ENCODE results near the gene C19orf38. TPM values are rescaled to one million over a fixed set of nuclear protein-coding genes. Genes with fewer than 3 reads are reported as not detected.

The C19orf38 gene
- total RNA-seq, 1 experiment from 2014 or later, result not detected

DNA sequence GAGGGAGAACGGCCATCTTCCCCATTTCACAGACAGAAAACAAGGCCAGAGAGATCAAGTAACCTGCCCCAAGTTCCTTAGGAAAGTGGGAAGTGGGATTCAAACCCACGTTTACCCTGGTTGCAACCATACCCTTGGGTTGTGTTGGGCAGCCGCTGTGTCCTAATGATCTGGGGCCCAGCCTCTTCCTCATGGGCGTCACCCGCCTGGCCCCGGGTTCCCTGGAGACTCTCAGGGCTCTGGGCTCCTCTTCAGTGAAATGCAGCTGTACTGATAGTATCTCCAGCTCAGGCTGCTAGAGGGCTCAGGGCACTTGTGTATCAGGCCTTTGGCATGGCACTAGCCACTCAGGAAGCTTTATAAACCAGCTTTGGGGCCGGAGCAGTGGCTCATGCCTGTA, 22.0 kb upstream of the C19orf38 start:
- H3K9me3 Mint-ChIP-seq, result no peaks in the 10 kb centered on the region
- no peaks in the 10 kb centered on the region for H3K27me3 Mint-ChIP-seq (ENCODE audit: low read depth)
- ChIA-PET CTCF (interaction anchor here (1.3 to 1.8 kb wide), 2 partner anchors 32 to 109 kb away, joined by 5 to 6 read pairs; partner anchors contain the start of gene DNM2), POLR2A (no interaction called here)
- H3K4me1 Mint-ChIP-seq, result no peaks in the 10 kb centered on the region
- H3K36me3 Mint-ChIP-seq, result peaks cover 35% of the 10 kb centered on the region
- H3K4me3 Mint-ChIP-seq, result no peak overlapping the region
- TF ChIP-seq TP53 (CRISPR knock-in tag; IDR thresholded peaks at IDR 0.05), result no peak
- TF ChIP-seq, protein P1, sequence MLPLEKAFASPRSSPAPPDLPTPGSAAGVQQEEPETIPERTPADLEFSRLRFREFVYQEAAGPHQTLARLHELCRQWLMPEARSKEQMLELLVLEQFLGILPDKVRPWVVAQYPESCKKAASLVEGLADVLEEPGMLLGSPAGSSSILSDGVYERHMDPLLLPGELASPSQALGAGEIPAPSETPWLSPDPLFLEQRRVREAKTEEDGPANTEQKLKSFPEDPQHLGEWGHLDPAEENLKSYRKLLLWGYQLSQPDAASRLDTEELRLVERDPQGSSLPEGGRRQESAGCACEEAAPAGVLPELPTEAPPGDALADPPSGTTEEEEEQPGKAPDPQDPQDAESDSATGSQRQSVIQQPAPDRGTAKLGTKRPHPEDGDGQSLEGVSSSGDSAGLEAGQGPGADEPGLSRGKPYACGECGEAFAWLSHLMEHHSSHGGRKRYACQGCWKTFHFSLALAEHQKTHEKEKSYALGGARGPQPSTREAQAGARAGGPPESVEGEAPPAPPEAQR (CRISPR knock-in tag; IDR thresholded peaks at IDR 0.05), result no peak
- ATAC-seq (no peak), DNase-seq (ENCODE audit: low spot score) (no peak)
- no peak overlapping the region for H3K27ac Mint-ChIP-seq

DNA sequence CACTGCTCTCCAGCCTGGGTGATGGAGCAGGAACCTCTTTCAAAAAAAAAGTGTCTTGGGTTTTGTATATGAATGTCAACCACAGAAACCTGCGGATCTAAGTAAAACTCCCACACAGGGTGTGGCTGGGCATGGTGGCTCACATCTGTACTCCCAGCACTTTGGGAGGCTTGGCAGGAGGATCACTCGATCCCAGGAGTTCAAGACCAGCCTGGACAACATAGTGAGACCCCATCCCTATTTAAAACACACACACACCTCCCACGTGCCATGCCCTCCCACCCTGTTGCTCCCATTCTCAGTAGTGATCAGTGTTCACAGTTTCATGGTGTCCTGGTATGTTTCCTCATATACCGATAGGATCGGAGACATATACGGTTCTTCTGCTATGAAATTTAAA, 21.4 kb upstream of the C19orf38 start:
- CTCF ChIA-PET, result interaction anchor here (1.8 kb wide), 1 partner anchor 109 kb away, joined by 6 read pairs; the partner anchor contains the start of gene DNM2

DNA sequence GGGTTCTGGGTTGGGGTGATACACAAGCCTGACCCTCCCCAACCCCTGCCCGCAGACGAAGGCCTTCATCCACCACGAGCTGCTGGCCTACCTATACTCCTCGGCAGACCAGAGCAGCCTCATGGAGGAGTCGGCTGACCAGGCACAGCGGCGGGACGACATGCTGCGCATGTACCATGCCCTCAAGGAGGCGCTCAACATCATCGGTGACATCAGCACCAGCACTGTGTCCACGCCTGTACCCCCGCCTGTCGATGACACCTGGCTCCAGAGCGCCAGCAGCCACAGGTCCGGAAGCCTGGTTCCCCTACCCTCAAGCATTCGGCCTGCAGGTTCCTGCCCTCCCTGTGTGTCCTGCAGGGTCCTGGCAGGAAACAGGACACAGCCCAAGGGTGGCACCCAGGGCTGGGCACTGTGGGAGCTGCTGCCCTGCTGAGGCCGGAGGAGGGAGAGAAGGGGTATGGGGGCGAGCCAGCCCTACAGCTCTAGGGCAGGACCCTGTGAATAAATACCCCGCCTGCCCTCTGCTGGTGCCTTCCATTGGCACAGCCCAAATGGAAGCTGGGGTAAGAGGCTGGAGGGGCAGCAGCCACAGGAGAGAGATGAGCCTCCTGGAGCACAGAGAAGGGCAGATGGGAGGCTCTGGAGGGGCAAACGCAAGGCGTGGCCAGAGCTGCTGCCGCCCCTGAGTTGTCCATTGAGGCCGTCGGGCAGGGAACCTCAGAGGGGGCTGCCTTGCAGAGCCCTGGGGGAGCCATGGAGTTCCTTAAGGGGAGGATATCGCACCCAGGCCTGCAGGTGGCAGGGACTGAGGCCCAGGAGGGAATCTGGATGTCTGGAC, 19.0 kb upstream of the C19orf38 start:
- DNase-seq (ENCODE audit: low spot score) (peak; percentile 56), ATAC-seq (peak; percentile 70)
- Mint-ChIP-seq H3K27ac (no peak overlapping the region; the same call in 1 of the 2 replicates), H3K4me1 (no peaks in the 10 kb centered on the region), H3K27me3 (ENCODE audit: low read depth) (no peaks in the 10 kb centered on the region), H3K36me3 (peaks cover 30% of the 10 kb centered on the region), H3K9me3 (no peaks in the 10 kb centered on the region), H3K4me3 (no peak overlapping the region)
- POLR2A ChIA-PET, result interaction anchor here (0.5 kb wide), 1 partner anchor 16 kb away, joined by 3 read pairs; no protein-coding TSS in a partner anchor
- TF ChIP-seq ZNF121 (CRISPR knock-in tag; IDR thresholded peaks at IDR 0.05) (no peak), ZNF416 (CRISPR knock-in tag; IDR thresholded peaks at IDR 0.05) (no peak), GTF2I (CRISPR knock-in tag; conservative IDR thresholded peaks at IDR 0.05) (no peak), IRF2 (CRISPR knock-in tag; IDR thresholded peaks at IDR 0.05; ENCODE audit: borderline replicate concordance, low read depth) (no peak), NFE2L1 (CRISPR knock-in tag; IDR thresholded peaks at IDR 0.05) (no peak)
- TF ChIP-seq, protein P2, sequence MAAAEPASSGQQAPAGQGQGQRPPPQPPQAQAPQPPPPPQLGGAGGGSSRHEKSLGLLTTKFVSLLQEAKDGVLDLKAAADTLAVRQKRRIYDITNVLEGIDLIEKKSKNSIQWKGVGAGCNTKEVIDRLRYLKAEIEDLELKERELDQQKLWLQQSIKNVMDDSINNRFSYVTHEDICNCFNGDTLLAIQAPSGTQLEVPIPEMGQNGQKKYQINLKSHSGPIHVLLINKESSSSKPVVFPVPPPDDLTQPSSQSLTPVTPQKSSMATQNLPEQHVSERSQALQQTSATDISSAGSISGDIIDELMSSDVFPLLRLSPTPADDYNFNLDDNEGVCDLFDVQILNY (CRISPR knock-in tag; IDR thresholded peaks at IDR 0.05), result no peak
- TF ChIP-seq, protein P3, sequence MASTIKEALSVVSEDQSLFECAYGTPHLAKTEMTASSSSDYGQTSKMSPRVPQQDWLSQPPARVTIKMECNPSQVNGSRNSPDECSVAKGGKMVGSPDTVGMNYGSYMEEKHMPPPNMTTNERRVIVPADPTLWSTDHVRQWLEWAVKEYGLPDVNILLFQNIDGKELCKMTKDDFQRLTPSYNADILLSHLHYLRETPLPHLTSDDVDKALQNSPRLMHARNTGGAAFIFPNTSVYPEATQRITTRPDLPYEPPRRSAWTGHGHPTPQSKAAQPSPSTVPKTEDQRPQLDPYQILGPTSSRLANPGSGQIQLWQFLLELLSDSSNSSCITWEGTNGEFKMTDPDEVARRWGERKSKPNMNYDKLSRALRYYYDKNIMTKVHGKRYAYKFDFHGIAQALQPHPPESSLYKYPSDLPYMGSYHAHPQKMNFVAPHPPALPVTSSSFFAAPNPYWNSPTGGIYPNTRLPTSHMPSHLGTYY (CRISPR knock-in tag; IDR thresholded peaks at IDR 0.05), result no peak
- TF ChIP-seq, protein P4, sequence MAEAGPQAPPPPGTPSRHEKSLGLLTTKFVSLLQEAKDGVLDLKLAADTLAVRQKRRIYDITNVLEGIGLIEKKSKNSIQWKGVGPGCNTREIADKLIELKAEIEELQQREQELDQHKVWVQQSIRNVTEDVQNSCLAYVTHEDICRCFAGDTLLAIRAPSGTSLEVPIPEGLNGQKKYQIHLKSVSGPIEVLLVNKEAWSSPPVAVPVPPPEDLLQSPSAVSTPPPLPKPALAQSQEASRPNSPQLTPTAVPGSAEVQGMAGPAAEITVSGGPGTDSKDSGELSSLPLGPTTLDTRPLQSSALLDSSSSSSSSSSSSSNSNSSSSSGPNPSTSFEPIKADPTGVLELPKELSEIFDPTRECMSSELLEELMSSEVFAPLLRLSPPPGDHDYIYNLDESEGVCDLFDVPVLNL (CRISPR knock-in tag; IDR thresholded peaks at IDR 0.05; ENCODE audit: borderline replicate concordance, low read depth), result 0 out of 2 replicates have a peak, but pooled peaks have one; percentile 5
- CTCF ChIA-PET, result interaction anchor here (0.6 to 4.5 kb wide), 14 partner anchors 8 to 134 kb away, joined by 3 to 31 read pairs (median 4); partner anchors contain the start of genes DNM2 and QTRT1

More for the DNA sequence above, 21.4 kb upstream of the C19orf38 start:
- POLR2A ChIA-PET, result no interaction called here
- H3K27me3 Mint-ChIP-seq (ENCODE audit: low read depth), result no peaks in the 10 kb centered on the region
- H3K4me1 Mint-ChIP-seq, result no peaks in the 10 kb centered on the region
- H3K4me3 Mint-ChIP-seq, result no peak overlapping the region
- peaks cover 31% of the 10 kb centered on the region for H3K36me3 Mint-ChIP-seq
- ATAC-seq (no peak), DNase-seq (ENCODE audit: low spot score) (no peak)
- no peak overlapping the region for H3K27ac Mint-ChIP-seq
- no peak for TF ChIP-seq ZNF232 (CRISPR knock-in tag; IDR thresholded peaks at IDR 0.05)
- TF ChIP-seq ETV6 (CRISPR knock-in tag; IDR thresholded peaks at IDR 0.05), result no peak
- TF ChIP-seq, protein P5, sequence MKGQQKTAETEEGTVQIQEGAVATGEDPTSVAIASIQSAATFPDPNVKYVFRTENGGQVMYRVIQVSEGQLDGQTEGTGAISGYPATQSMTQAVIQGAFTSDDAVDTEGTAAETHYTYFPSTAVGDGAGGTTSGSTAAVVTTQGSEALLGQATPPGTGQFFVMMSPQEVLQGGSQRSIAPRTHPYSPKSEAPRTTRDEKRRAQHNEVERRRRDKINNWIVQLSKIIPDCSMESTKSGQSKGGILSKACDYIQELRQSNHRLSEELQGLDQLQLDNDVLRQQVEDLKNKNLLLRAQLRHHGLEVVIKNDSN (CRISPR knock-in tag; IDR thresholded peaks at IDR 0.05), result no peak
- TF ChIP-seq ZNF121 (CRISPR knock-in tag; IDR thresholded peaks at IDR 0.05), result peak; percentile 35; the same call in 1 of the 2 replicates
- TF ChIP-seq, protein P6, sequence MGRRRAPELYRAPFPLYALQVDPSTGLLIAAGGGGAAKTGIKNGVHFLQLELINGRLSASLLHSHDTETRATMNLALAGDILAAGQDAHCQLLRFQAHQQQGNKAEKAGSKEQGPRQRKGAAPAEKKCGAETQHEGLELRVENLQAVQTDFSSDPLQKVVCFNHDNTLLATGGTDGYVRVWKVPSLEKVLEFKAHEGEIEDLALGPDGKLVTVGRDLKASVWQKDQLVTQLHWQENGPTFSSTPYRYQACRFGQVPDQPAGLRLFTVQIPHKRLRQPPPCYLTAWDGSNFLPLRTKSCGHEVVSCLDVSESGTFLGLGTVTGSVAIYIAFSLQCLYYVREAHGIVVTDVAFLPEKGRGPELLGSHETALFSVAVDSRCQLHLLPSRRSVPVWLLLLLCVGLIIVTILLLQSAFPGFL (CRISPR knock-in tag; IDR thresholded peaks at IDR 0.05; ENCODE audit: borderline replicate concordance), result no peak
- TF ChIP-seq, protein P7, sequence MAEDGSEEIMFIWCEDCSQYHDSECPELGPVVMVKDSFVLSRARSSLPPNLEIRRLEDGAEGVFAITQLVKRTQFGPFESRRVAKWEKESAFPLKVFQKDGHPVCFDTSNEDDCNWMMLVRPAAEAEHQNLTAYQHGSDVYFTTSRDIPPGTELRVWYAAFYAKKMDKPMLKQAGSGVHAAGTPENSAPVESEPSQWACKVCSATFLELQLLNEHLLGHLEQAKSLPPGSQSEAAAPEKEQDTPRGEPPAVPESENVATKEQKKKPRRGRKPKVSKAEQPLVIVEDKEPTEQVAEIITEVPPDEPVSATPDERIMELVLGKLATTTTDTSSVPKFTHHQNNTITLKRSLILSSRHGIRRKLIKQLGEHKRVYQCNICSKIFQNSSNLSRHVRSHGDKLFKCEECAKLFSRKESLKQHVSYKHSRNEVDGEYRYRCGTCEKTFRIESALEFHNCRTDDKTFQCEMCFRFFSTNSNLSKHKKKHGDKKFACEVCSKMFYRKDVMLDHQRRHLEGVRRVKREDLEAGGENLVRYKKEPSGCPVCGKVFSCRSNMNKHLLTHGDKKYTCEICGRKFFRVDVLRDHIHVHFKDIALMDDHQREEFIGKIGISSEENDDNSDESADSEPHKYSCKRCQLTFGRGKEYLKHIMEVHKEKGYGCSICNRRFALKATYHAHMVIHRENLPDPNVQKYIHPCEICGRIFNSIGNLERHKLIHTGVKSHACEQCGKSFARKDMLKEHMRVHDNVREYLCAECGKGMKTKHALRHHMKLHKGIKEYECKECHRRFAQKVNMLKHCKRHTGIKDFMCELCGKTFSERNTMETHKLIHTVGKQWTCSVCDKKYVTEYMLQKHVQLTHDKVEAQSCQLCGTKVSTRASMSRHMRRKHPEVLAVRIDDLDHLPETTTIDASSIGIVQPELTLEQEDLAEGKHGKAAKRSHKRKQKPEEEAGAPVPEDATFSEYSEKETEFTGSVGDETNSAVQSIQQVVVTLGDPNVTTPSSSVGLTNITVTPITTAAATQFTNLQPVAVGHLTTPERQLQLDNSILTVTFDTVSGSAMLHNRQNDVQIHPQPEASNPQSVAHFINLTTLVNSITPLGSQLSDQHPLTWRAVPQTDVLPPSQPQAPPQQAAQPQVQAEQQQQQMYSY (CRISPR knock-in tag; IDR thresholded peaks at IDR 0.05), result no peak
- no peaks in the 10 kb centered on the region for H3K9me3 Mint-ChIP-seq

Measured in WTC11 (cell line).